Measurements from ENCODE around the gene CCM2L.

GRCh38 chr20:32053648-32054047 lies 43.4 kb downstream of the CCM2L start:
- TF ChIP-seq, protein P1, sequence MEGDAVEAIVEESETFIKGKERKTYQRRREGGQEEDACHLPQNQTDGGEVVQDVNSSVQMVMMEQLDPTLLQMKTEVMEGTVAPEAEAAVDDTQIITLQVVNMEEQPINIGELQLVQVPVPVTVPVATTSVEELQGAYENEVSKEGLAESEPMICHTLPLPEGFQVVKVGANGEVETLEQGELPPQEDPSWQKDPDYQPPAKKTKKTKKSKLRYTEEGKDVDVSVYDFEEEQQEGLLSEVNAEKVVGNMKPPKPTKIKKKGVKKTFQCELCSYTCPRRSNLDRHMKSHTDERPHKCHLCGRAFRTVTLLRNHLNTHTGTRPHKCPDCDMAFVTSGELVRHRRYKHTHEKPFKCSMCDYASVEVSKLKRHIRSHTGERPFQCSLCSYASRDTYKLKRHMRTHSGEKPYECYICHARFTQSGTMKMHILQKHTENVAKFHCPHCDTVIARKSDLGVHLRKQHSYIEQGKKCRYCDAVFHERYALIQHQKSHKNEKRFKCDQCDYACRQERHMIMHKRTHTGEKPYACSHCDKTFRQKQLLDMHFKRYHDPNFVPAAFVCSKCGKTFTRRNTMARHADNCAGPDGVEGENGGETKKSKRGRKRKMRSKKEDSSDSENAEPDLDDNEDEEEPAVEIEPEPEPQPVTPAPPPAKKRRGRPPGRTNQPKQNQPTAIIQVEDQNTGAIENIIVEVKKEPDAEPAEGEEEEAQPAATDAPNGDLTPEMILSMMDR (optimal IDR thresholded peaks at IDR 0.05 in 1 of 3, IDR thresholded peaks at IDR 0.05 in 1 of 3, conservative IDR thresholded peaks at IDR 0.05 in 1 of 3; ENCODE audit: extremely low read depth in 1 of 3, insufficient read depth in 2 of 3, low read length in 3 of 3), result no peak
- TF ChIP-seq EZH2 (IDR thresholded peaks at IDR 0.05; ENCODE audit: low read length), result no peak
